HG03469 (cell line): ENCODE data around the gene IMP3.
"Not testable (repeated sequence)": the region's sequence is repeated elsewhere in the genome, so short reads cannot be mapped to it uniquely, and the experiment has no call there.

ENCODE experiments used
- ATAC-seq: cut with Tn5 transposase; IDR thresholded peaks from one replicate; pipeline ENCODE4 v1.9.1; 2021; ENCODE audit warnings: mild to moderate bottlenecking, moderate library complexity, moderate number of reproducible peaks; ENCODE audit not compliant: unreplicated experiment

Gene IMP3

GRCh38 chr15:75639709-75640482 is at the start of gene IMP3:
TSS of gene IMP3 (minus strand) at chr15:75640224. CDS start at chr15:75640168, 56 bp downstream.
- peak; percentile 76 for ATAC-seq

GRCh38 chr15:75689429-75689828 is 49.4 kb upstream of the IMP3 start:
- not testable (repeated sequence) for ATAC-seq

- no peak for ATAC-seq
Observed at GRCh38 chr15:75688831-75689230, 48.8 kb upstream of the IMP3 start.

DNA sequence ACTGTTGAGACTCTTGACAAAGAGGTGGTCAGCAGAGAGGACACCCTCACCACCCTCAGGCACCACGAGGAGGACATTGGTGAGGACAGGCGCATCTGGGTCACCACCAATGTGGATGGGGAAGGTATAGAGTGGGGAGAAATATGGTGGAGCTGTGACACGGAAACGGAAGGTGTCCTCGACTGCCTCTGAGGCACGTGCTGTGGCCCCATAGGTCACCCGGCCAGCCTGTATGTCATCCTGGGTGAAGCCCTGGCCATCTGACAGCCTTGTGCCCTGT is 48.2 kb upstream of the IMP3 start:
- ATAC-seq, result no peak

GRCh38 chr15:75687486-75688277 is 47.7 kb upstream of the IMP3 start:
- no peak for ATAC-seq

GRCh38 chr15:75686212-75686642 is 46.2 kb upstream of the IMP3 start:
- ATAC-seq, result not testable (repeated sequence)

DNA sequence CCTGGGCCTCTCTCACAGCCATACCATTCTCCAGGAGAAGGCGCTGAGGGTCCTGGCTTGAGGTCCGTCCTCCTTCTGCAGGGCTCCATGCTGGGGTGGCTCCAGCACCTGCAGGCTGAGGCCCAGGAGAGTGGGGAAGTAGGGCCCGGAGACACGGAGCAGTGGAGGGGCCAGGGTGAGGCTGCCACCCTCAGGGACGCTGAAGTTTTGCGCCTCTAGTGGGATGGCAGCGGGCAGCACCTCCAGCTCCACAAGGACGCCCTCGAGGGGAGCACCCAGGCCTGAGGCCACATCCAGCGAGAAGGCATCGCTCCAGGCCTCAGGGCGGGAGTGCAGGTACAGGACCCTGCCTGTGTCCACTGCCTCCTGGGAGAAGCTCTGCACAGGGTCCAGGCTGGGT is 45.2 kb upstream of the IMP3 start:
- ATAC-seq, result no peak

- ATAC-seq, result no peak
Observed at GRCh38 chr15:75684648-75685047, 44.6 kb upstream of the IMP3 start.

- ATAC-seq, result not testable (repeated sequence)
Observed at GRCh38 chr15:75683646-75684312, 43.8 kb upstream of the IMP3 start.

GRCh38 chr15:75682181-75683135 is 42.4 kb upstream of the IMP3 start:
- ATAC-seq, result no peak

- ATAC-seq, result no peak
Observed at GRCh38 chr15:75680007-75680789, 40.2 kb upstream of the IMP3 start.

DNA sequence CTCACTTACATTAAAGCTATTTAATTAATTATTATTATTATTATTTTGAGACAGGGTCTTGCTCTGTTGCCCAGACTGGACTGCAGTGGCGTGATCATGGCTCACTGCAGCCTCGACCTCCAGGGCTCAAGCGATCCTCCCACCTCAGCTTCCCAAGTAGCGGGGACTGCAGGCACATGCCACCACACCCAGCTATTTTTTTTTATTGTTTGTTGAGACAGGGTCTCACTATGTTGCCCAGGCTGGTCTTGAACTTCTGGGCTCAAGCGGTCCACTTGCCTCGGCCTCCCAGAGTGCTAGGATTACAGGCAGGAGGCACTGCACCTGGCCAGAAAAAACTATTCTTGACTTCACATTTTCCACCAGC is 38.3 kb upstream of the IMP3 start:
- ATAC-seq, result not testable (repeated sequence)

GRCh38 chr15:75677465-75678323 is 37.7 kb upstream of the IMP3 start:
- ATAC-seq, result no peak

DNA sequence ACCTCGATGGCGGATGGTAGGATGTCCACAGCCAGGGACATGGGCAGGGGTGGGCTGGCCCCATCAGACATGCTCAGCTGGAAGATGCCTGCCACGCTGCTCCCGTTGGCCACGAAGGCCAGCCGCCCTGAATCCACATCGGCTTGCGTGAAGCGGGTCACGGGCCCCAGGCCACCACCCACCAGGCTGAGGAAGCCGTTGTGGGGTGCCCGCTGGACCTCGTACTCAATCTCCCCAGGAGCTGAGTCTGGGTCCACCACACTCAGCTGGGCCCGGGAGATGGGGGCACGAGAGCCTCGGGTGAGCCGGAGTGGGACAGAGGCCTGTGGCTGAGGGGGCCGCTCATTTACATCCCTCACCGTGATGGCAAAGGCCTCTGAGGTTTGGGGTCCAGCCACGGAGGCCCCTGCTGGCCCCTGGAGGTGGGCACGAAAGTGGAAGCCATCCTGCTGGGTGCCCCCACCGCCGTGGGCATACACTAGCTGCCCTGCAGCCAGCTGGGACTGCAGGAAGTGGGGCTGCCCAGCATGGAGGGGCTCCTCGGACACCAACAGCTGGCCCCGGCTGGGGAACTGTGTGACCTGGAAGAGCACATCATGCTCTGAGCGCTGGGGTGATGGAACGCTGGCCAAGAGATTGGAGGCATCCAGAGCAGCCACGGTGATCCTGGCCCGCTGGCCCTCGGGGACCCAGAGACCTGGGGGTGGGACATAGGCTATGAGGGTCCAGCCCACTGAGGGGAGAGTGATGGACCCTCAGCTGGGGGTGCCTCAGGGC is 36.9 kb upstream of the IMP3 start:
- ATAC-seq, result no peak

GRCh38 chr15:75675579-75676404 is 35.8 kb upstream of the IMP3 start:
- no peak for ATAC-seq

DNA sequence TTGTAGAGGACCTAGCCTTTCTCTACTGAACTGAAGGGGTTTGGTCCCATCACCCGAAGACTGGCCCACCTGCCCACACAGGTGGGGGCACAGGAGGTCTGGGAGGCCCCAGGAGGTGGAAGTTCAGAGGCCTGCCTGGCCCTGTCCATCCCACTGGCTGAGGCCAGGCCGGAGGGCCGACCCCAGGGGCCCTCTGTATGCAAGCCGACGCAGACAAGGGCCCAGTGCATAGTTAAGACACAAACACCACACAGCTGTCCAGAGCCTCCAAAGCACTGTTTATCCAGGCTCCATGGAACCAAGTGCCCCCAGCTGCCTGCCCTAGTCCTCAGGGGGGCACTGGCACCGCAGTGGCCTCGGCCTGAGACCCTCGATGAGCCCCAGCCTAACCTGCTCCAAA is 34.3 kb upstream of the IMP3 start:
- no peak for ATAC-seq
